ENCODE results near the gene PRAMEF14.
"Not testable (repeated sequence)": the region's sequence is repeated elsewhere in the genome, so short reads cannot be mapped to it uniquely, and the experiment has no call there.

- not testable (repeated sequence) for TF ChIP-seq POLR2AphosphoS5, CTCF, POLR2A, EP300 (IDR thresholded peaks at IDR 0.05)
Measured at GRCh38 chr1:13378983-13379382, 32.0 kb upstream of the PRAMEF14 start.
